22Rv1 (cell line): ENCODE results near the gene GAPVD1.

Experiments
- ZFX ChIP-seq: fragments of 450-650 bp; IDR thresholded peaks from 2 replicates; pipeline ENCODE4 v1.6.1; 2017; ENCODE audit warnings: antibody characterized with exemption, borderline replicate concordance
- TF ChIP-seq, protein P1 (sequence below): fragments of 450-650 bp; IDR thresholded peaks from 2 replicates; pipeline ENCODE4 v1.5.1; 2017; ENCODE audit warnings: mild to moderate bottlenecking

GRCh38 chr9:125241863-125242739, 19.5 kb upstream of the GAPVD1 start:
- TF ChIP-seq, protein P1, sequence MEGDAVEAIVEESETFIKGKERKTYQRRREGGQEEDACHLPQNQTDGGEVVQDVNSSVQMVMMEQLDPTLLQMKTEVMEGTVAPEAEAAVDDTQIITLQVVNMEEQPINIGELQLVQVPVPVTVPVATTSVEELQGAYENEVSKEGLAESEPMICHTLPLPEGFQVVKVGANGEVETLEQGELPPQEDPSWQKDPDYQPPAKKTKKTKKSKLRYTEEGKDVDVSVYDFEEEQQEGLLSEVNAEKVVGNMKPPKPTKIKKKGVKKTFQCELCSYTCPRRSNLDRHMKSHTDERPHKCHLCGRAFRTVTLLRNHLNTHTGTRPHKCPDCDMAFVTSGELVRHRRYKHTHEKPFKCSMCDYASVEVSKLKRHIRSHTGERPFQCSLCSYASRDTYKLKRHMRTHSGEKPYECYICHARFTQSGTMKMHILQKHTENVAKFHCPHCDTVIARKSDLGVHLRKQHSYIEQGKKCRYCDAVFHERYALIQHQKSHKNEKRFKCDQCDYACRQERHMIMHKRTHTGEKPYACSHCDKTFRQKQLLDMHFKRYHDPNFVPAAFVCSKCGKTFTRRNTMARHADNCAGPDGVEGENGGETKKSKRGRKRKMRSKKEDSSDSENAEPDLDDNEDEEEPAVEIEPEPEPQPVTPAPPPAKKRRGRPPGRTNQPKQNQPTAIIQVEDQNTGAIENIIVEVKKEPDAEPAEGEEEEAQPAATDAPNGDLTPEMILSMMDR: no peak
- no peak for TF ChIP-seq ZFX
